Lung (tissue), 12 donors: ENCODE results near the gene TMEM135. TPM values are rescaled to one million over a fixed set of nuclear protein-coding genes. Genes with fewer than 3 reads are reported as not detected.

Experiments used
- ATAC-seq: fragments of 200-7000 bp; cut with Tn5 transposase; one replicate; pipeline ENCODE4 v1.9.1; 2020; ENCODE audit warnings: moderate number of reproducible peaks; ENCODE audit not compliant: insufficient read depth, low FRiP score
- DNase-seq, 3 donors: peaks; one replicate each; pipeline ENCODE4 v3.0.0-alpha.2; 2013 to 2017
- H3K27ac ChIP-seq, 2 donors: one replicate each; pipeline ENCODE4 v1.5.1; 2013; ENCODE audit warnings: mild to moderate bottlenecking in 2 of 2, moderate library complexity in 2 of 2, control low read depth in 1 of 2, inconsistent platforms in 1 of 2, low read depth in 1 of 2, low read length in 1 of 2
- H3K27me3 ChIP-seq, 3 donors: one replicate each; pipeline ENCODE4 v1.5.1; 2013; ENCODE audit warnings: low read length in 2 of 3; ENCODE audit not compliant: control insufficient read depth in 3 of 3, insufficient read depth in 3 of 3
- H3K36me3 ChIP-seq, 4 donors: one replicate each; pipeline ENCODE4 v1.5.1; 2013; ENCODE audit warnings: low read length in 4 of 4, mild to moderate bottlenecking in 1 of 4, moderate library complexity in 1 of 4; ENCODE audit not compliant: control insufficient read depth in 4 of 4, insufficient read depth in 4 of 4
- H3K4me1 ChIP-seq, 5 donors: one replicate each; pipeline ENCODE4 v1.5.1; 2013; ENCODE audit warnings: low read length in 5 of 5, mild to moderate bottlenecking in 2 of 5, moderate library complexity in 1 of 5; ENCODE audit not compliant: control insufficient read depth in 5 of 5, insufficient read depth in 5 of 5
- H3K4me3 ChIP-seq: one replicate; pipeline ENCODE4 v1.5.1; 2013; ENCODE audit warnings: mild to moderate bottlenecking, control low read depth, moderate library complexity
- H3K9ac ChIP-seq, 2 donors: one replicate each; pipeline ENCODE4 v1.5.1; 2013; ENCODE audit warnings: low read length in 2 of 2, control low read depth in 1 of 2; ENCODE audit not compliant: insufficient read depth in 1 of 2
- H3K9me3 ChIP-seq, 4 donors: one replicate each; pipeline ENCODE4 v1.5.1; 2013; ENCODE audit warnings: low read length in 3 of 4, mild to moderate bottlenecking in 1 of 4, moderate library complexity in 1 of 4; ENCODE audit not compliant: control insufficient read depth in 4 of 4, insufficient read depth in 3 of 4
- WGBS, 2 donors: extraction: QIAGEN DNeasy Blood & Tissue Kit; methylation state at CpG; one replicate each; pipeline ENCODE4 v1.1.7; 2013; 5-methylcytosine and 5-hydroxymethylcytosine counted together
- polyA plus RNA-seq, 2 donors: library from polyadenylated mRNA; stranded (reverse); fragments of 200-250 nt; gene quantifications; one replicate each; pipeline ENCODE4 v1.2.1, GENCODE V29; 2013
- total RNA-seq, 2 donors: library from RNA; depleted of rRNA in 1 of 2; stranded (reverse); fragments of >200 nt in 1 of 2; gene quantifications; one replicate each; pipeline ENCODE4 v1.2.1, GENCODE V29; 2014 to 2021
- TF ChIP-seq, protein P1 (sequence below): IDR thresholded peaks from 2 replicates; pipeline ENCODE4 v1.5.1; 2012; ENCODE audit warnings: mild to moderate bottlenecking; ENCODE audit errors: control extremely low read depth, extremely low read depth
- donor health status: control.
- donor health status: control.
- donor health status: Bipolar disorder and iron deficiency.
- donor health status: healthy.
- donor health status: DM: yes; HTN: yes; CAD: no.

The TMEM135 gene
- total and polyA plus RNA-seq, 4 donors, result 5.9 to 42.0 (median 11.5) TPM

DNA sequence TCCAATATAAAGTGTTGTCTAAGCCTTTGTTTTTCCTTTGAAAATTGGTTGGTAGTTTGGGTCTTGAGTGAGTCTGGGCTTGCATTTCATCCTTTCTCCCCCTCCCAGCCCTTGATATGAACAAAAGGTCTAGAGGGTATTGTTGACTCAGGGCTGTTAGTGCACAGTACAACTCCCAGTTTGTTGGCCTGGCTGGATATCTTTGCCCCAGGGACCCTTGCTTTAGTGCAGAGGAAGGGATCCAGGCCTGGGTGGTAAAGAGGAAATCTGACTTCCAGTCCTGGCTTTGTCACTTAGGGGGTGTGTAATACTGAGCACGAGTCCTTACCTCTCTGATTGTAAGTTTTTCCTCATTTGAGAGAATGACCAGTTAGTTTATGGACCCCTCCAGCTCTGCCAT is 330.4 kb downstream of the TMEM135 start:
- Histone ChIP-seq H3K4me1 (peaks cover 0 to 3% (median 0%) of the 10 kb centered on the region in 5 donors), H3K36me3 (no peaks in the 10 kb centered on the region), H3K27ac (no peak overlapping the region), H3K4me3 (no peak overlapping the region), H3K9ac (no peak overlapping the region), H3K9me3 (no peaks in the 10 kb centered on the region), H3K27me3 (no peaks in the 10 kb centered on the region)
- no peak for DNase-seq
- TF ChIP-seq, protein P1, sequence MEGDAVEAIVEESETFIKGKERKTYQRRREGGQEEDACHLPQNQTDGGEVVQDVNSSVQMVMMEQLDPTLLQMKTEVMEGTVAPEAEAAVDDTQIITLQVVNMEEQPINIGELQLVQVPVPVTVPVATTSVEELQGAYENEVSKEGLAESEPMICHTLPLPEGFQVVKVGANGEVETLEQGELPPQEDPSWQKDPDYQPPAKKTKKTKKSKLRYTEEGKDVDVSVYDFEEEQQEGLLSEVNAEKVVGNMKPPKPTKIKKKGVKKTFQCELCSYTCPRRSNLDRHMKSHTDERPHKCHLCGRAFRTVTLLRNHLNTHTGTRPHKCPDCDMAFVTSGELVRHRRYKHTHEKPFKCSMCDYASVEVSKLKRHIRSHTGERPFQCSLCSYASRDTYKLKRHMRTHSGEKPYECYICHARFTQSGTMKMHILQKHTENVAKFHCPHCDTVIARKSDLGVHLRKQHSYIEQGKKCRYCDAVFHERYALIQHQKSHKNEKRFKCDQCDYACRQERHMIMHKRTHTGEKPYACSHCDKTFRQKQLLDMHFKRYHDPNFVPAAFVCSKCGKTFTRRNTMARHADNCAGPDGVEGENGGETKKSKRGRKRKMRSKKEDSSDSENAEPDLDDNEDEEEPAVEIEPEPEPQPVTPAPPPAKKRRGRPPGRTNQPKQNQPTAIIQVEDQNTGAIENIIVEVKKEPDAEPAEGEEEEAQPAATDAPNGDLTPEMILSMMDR, result no peak
- WGBS, 2 donors, result 58 to 61% methylated on average over 1 of the region's 1 CpG
- no peak for ATAC-seq

DNA sequence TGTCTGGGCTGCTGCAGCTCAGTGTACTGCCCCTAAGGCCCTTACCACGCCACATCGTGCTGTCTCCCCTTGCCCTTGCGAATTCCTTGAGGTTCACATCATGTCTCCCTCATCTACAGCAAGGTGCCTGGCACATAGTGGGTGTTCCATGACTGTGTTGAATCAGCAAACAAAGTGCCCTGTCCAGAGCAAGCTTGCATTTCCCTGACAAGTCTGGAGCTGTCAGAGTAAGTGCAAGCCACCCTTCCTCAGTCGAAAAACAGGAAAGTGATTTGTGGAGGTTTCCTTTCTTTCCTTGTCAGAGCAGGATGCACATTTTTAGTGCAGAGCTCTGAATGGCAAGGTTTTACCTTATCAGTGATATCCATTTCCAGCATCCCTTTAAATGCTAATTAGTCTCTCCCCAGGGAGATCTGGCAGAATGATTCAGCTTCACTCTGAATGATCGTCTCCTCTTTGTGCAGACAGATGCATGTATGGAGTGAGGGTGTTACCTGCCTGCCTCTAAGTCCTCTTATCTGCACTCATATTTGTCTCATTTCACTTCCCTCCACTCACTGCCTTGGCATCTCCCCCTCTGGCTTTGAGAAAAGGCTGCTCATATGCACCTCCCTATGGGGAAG is 331.2 kb downstream of the TMEM135 start:
- ATAC-seq, result no peak
- no peaks in the 10 kb centered on the region for H3K9me3 ChIP-seq
- no peaks in the 10 kb centered on the region for H3K27me3 ChIP-seq
- 26 to 48% methylated on average over 5 of the region's 5 CpGs for WGBS, 2 donors
- no peak overlapping the region for H3K4me3 ChIP-seq
- TF ChIP-seq, protein P1, result no peak
- H3K9ac ChIP-seq, result no peak overlapping the region
- H3K4me1 ChIP-seq, result peaks cover 0 to 3% (median 0%) of the 10 kb centered on the region in 5 donors
- H3K36me3 ChIP-seq, result no peaks in the 10 kb centered on the region
- DNase-seq, result no peak
- H3K27ac ChIP-seq, result no peak overlapping the region

DNA sequence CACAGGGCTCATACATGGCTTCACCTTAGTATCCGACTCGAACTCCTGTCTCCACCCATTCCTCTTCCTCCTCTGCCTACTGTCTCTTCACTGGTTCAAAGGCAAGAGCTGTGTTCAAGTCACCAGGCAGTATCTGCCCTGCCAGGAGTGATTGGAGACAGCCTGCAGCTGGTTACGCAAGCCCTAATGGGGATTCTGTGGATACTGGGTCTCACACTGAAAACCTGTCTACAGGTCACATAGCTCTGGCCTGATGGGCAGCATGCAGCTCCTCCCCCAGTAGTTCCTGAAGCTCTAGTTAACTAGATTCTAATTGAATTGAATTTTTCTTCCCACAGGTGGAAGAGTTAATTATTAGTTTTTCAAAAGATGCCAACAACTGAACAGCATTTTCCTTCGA is 332.2 kb downstream of the TMEM135 start:
- DNase-seq (no peak), ATAC-seq (no peak)
- H3K4me1 ChIP-seq, result peaks cover 0 to 3% (median 0%) of the 10 kb centered on the region in 5 donors
- H3K9me3 ChIP-seq, result no peaks in the 10 kb centered on the region
- no peak overlapping the region for H3K9ac ChIP-seq
- no peak overlapping the region for H3K4me3 ChIP-seq
- TF ChIP-seq, protein P1, result no peak
- no peak overlapping the region for H3K27ac ChIP-seq
- 77 to 81% methylated on average over 4 of the region's 4 CpGs for WGBS, 2 donors
- no peaks in the 10 kb centered on the region for H3K36me3 ChIP-seq
- no peaks in the 10 kb centered on the region for H3K27me3 ChIP-seq

DNA sequence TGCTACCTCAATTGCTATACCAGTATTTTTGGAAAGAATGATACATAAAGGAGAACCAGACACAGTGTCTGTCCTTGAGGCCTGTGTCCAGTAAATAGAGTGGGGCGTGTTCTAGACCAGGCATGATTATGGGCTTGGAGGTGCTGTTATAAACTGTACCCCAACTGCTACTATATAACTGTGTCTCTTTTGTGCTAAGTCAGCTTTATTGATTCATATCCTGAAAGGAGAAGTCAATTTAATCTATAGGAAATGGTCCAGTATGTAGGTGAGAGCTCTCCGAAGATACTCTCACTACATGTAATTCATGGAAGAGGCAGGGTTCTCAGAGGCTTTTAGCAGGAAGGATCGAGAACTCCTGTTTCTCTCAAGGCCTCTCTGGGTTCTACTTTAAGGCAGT is 334.3 kb downstream of the TMEM135 start:
- H3K9ac ChIP-seq, result no peak overlapping the region
- 60 to 85% methylated on average over 3 of the region's 3 CpGs for WGBS, 2 donors
- no peaks in the 10 kb centered on the region for H3K9me3 ChIP-seq
- no peaks in the 10 kb centered on the region for H3K4me1 ChIP-seq
- no peak for DNase-seq
- H3K27me3 ChIP-seq, result no peaks in the 10 kb centered on the region
- no peaks in the 10 kb centered on the region for H3K36me3 ChIP-seq
- H3K27ac ChIP-seq, result no peak overlapping the region
- ATAC-seq, result no peak
- no peak overlapping the region for H3K4me3 ChIP-seq
- TF ChIP-seq, protein P1, result no peak
